ENCODE data around the gene KLF11.

The KLF11 gene

DNA sequence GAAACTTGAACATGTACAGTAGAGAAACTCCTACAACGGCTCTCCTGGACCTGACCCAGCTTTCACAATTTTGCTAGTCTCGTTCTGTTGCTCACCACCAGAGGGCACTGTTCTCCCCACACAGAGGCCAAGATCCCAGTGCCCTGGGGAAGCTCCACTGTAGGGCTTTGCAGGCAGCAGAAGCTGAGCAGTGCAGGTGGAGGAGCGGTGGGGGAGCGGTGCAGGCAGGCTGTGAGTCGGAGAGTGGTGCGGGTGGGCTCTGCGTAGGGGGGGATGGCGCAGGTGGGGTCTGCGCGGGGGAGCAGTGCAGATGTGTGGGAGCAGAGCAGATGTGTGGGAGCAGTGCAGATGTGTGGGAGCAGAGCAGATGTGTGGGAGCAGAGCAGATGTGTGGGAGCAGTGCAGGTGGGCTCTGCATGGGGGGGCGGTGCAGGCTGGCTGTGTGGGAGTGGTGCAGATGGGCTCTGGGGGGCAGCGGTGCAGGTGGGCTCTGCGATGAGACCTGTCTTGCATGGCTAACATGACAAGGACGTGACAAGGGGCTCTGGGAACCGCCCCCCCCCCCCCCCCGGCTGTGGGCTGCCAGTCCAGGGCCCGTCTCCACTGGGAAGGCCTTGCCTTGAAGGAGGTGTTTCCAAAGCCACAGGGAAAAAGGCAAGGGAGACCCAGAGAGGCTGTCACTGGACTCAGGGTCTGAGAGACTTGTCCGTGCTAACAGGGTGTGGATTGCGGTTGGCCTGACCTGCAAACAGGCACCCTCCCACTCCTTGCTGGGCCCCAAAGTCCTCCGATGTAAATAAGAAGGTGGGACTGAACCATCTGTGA is 29.5 kb downstream of the KLF11 start:
- Histone ChIP-seq H3K27ac (no peak overlapping the region), H3K4me3 (no peak overlapping the region)
- TF ChIP-seq, protein P1, sequence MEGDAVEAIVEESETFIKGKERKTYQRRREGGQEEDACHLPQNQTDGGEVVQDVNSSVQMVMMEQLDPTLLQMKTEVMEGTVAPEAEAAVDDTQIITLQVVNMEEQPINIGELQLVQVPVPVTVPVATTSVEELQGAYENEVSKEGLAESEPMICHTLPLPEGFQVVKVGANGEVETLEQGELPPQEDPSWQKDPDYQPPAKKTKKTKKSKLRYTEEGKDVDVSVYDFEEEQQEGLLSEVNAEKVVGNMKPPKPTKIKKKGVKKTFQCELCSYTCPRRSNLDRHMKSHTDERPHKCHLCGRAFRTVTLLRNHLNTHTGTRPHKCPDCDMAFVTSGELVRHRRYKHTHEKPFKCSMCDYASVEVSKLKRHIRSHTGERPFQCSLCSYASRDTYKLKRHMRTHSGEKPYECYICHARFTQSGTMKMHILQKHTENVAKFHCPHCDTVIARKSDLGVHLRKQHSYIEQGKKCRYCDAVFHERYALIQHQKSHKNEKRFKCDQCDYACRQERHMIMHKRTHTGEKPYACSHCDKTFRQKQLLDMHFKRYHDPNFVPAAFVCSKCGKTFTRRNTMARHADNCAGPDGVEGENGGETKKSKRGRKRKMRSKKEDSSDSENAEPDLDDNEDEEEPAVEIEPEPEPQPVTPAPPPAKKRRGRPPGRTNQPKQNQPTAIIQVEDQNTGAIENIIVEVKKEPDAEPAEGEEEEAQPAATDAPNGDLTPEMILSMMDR (IDR thresholded peaks at IDR 0.05): peak; percentile 75
- DNase-seq (ENCODE audit: low spot score): peak; percentile 84

DNA sequence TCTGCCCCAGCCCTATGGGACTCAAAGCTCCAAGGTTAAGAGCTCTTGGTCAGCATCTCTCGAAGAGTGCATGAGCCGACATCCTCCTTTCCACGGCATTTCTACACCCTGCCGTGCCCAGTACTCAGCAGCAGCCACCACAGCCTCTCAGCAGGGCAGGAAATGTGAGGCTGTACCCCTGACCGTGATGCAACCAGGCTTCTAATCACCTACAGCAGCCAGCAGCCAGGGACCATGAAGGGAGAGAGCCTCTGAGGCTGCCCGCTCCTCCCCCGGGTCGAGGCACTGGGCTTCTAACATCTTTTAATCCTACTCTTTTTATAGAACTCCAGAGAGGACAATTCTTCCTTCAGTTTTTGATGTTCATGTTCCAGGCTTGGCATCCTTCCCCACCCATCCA is 30.4 kb downstream of the KLF11 start:
- no peak overlapping the region for H3K4me3 ChIP-seq
- H3K27ac ChIP-seq: no peak overlapping the region
- TF ChIP-seq, protein P1 (IDR thresholded peaks at IDR 0.05): no peak
- no peak for DNase-seq (ENCODE audit: low spot score)

DNA sequence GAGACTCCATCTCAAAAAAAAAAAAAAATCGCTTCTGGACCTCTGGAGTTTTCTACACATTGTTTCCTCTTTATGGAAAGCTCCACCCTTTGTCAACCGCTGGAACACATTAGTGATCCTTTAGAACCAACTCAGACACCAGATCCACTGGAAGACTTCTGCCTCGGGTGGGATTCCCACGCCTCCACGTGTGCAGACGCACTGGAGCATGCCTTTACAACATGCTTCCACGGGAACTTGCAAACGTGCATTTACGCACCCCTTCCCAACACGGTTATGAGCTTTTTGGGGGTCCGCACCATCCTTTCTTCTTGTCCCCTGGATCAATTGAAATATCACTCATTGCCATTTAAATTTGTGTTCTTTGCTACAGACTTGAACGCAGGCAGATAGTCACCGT is 31.8 kb downstream of the KLF11 start:
- H3K27ac ChIP-seq: no peak overlapping the region
- TF ChIP-seq, protein P1 (IDR thresholded peaks at IDR 0.05): no peak
- no peak overlapping the region for H3K4me3 ChIP-seq
- no peak for DNase-seq (ENCODE audit: low spot score)

DNA sequence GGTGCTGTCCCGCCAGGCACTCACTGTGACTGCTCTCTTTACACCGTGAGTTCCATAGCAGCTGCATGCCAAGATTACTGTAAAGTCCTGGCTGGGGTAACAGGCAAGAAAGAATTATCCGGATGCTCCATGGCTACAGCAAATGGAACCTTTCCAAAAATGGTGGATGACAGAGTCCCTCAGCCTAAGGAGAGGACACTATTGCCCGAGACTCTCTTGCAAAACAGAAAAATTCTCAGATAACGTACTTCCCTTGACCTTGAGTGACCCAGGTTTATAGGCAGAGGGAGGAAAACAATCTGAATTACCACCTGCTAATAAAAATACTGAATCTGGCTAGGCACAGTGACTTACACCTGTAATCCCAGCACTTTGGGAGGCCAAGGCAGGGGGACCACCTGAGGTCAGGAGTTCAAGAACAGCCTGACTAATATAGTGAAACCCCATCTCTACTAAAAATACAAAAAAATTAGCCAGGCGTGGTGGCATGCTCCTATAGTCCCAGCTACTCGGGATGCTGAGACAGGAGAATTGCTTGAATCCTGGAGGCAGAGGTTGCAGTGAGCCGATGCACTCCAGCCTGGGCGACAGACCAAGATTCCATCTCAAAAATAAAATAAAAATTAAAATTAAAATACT is 32.3 kb downstream of the KLF11 start:
- TF ChIP-seq, protein P1 (IDR thresholded peaks at IDR 0.05): no peak
- H3K4me3 ChIP-seq: no peak overlapping the region
- DNase-seq (ENCODE audit: low spot score): no peak
- H3K27ac ChIP-seq: no peak overlapping the region

DNA sequence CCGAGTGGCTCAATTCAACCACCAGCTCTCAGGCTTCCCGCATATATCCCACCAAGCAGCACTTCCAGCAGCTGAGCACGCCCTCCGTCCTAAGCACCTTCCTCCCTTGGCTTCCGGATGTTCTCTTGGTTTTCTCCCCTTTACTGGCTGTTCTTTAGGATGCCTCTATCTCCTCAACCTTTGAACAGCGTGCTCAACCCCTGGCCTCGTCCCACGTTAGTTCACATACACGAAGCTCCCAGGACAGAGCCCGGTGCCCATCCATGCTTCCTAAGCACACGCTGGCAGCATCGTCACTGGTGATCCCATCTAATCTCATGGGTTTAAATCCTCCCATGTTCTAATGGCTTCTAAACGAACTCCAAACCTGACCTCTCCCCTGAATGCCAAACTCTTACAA is 33.2 kb downstream of the KLF11 start:
- no peak for DNase-seq (ENCODE audit: low spot score)

DNA sequence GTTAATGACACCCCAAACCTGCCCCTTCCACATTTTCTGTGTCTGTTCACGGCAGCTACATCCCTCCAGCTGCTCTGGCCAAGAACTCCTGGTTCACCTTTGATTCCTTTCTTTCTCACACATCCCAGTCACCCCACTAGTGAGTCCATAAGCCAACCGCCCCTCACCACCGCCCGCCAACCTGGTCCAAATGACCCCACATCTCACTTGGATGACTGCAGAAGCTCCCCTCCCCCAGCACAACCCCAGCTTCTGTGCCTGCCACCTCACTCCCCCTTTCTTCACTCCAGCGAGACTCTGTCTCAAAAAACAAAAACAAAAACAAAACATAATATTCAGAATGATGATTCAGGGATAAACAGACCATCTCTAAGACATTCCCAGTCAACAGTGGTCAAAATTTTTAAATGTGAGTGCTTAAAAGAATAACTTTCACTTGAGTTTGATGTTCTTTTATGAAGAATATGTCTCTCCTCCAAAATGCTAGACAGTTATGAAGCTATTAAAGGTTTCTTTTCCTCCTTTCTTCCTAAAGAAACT is 33.7 kb downstream of the KLF11 start:
- Histone ChIP-seq H3K4me3 (no peak overlapping the region), H3K27ac (no peak overlapping the region)
- no peak for DNase-seq (ENCODE audit: low spot score)
- TF ChIP-seq, protein P1 (IDR thresholded peaks at IDR 0.05): no peak

More for the DNA sequence above, 33.2 kb downstream of the KLF11 start:
- no peak overlapping the region for H3K27ac ChIP-seq
- H3K4me3 ChIP-seq: no peak overlapping the region
- TF ChIP-seq, protein P1 (IDR thresholded peaks at IDR 0.05): no peak

All from coronary artery (tissue), 2 donors.